IMR-90 (cell line): ENCODE measurements around the gene MAPK8IP3. TPM values are rescaled to one million over a fixed set of nuclear protein-coding genes. Genes with fewer than 3 reads are reported as not detected.

Source experiments
- ATAC-seq: fragments of 200-7000 bp; cut with Tn5 transposase; 2 replicates; pipeline ENCODE4 v1.9.1; 2020; ENCODE audit warnings: low read depth, mild to moderate bottlenecking, moderate library complexity
- BruUV-seq: library from RNA; stranded (reverse); fragments of 400-500 nt; replicated peaks from 2 replicates; lab custom pipeline; 2021; lab: Mats Ljungman, UMichigan
- CTCF ChIA-PET: fragments of 300-600 bp; formaldehyde crosslinking; extraction: SDS; loops from one replicate; lab custom pipeline; 2021; ENCODE audit warnings: antibody characterized with exemption; lab: Yijun Ruan, JAX
- POLR2A ChIA-PET: fragments of 300-600 bp; sonication (Branson Sonifier 250); formaldehyde crosslinking; loops from one replicate; lab custom pipeline; 2022; ENCODE audit warnings: antibody characterized with exemption; ENCODE audit not compliant: unreplicated experiment; lab: Charles Lee
- DNase-seq: peaks from one replicate; pipeline ENCODE4 v3.0.0; 2013
- H2AFZ ChIP-seq: replicated peaks from 2 replicates; pipeline ENCODE3; 2013; ENCODE audit warnings: low read length, mild to moderate bottlenecking; ENCODE audit not compliant: poor library complexity
- H2AK5ac ChIP-seq: 2 replicates; pipeline ENCODE4 v1.6.1; 2013; ENCODE audit warnings: low read depth, low read length, inconsistent platforms
- H2AK9ac ChIP-seq: replicated peaks from 2 replicates; pipeline ENCODE3; 2013; ENCODE audit warnings: mild to moderate bottlenecking, low read depth, low read length, moderate library complexity; ENCODE audit not compliant: poor library complexity
- H2BK120ac ChIP-seq: 2 replicates; pipeline ENCODE4 v1.6.1; 2013; ENCODE audit warnings: low read depth, low read length, inconsistent platforms
- H2BK15ac ChIP-seq: 3 replicates; pipeline ENCODE4 v1.6.1; 2013; ENCODE audit warnings: low read depth, low read length, inconsistent platforms
- H2BK20ac ChIP-seq: 2 replicates; pipeline ENCODE4 v1.6.1; 2013; ENCODE audit warnings: low read depth, mild to moderate bottlenecking, inconsistent platforms, low read length, moderate library complexity
- H2BK5ac ChIP-seq: 2 replicates; pipeline ENCODE4 v1.6.1; 2013; ENCODE audit warnings: mild to moderate bottlenecking, low read depth, low read length, inconsistent platforms; ENCODE audit not compliant: poor library complexity, severe bottlenecking
- H3K14ac ChIP-seq: replicated peaks from 2 replicates; pipeline ENCODE4 v1.6.1; 2013; ENCODE audit warnings: low read depth, low read length, inconsistent platforms
- H3K18ac ChIP-seq: 2 replicates; pipeline ENCODE4 v1.6.1; 2013; ENCODE audit warnings: low read depth, low read length, control low read depth
- H3K23ac ChIP-seq: 2 replicates; pipeline ENCODE4 v1.6.1; 2013; ENCODE audit warnings: low read depth, low read length, inconsistent platforms
- H3K27ac ChIP-seq: 2 replicates; pipeline ENCODE4 v1.5.1; 2013; ENCODE audit warnings: mild to moderate bottlenecking, control low read depth, low read length; ENCODE audit not compliant: insufficient read depth
- H3K27me3 ChIP-seq: 2 replicates; pipeline ENCODE4 v1.6.1; 2013; ENCODE audit warnings: low read length; ENCODE audit not compliant: control insufficient read depth, insufficient read depth
- H3K36me3 ChIP-seq: 2 replicates; pipeline ENCODE4 v1.6.1; 2013; ENCODE audit warnings: low read length, mixed read lengths; ENCODE audit not compliant: control insufficient read depth, insufficient read depth
- H3K4ac ChIP-seq: 2 replicates; pipeline ENCODE4 v1.6.1; 2013; ENCODE audit warnings: low read depth, low read length, inconsistent platforms
- H3K4me1 ChIP-seq: 2 replicates; pipeline ENCODE4 v1.6.1; 2013; ENCODE audit warnings: low read length, mixed read lengths; ENCODE audit not compliant: control insufficient read depth, insufficient read depth
- H3K4me2 ChIP-seq: 2 replicates; pipeline ENCODE4 v1.6.1; 2013; ENCODE audit warnings: low read depth, mild to moderate bottlenecking, control low read depth, low read length, moderate library complexity
- H3K4me3 ChIP-seq: 2 replicates; pipeline ENCODE4 v1.5.1; 2013; ENCODE audit warnings: low read depth, mild to moderate bottlenecking, control low read depth, low read length, moderate library complexity; ENCODE audit not compliant: insufficient read depth
- H3K56ac ChIP-seq: 2 replicates; pipeline ENCODE4 v1.6.1; 2013; ENCODE audit warnings: low read length, inconsistent platforms; ENCODE audit not compliant: insufficient read depth; ENCODE audit errors: extremely low read depth
- H3K79me1 ChIP-seq, 2 experiments: 2 replicates each; pipeline ENCODE4 v1.6.1; 2013; ENCODE audit warnings: low read length in 2 of 2, inconsistent platforms in 1 of 2, low read depth in 1 of 2
- H3K9ac ChIP-seq: 2 replicates; pipeline ENCODE4 v1.6.1; 2013; ENCODE audit warnings: low read depth, low read length, control low read depth
- H3K9me1 ChIP-seq: 2 replicates; pipeline ENCODE4 v1.6.1; 2013; ENCODE audit warnings: low read length, inconsistent platforms; ENCODE audit not compliant: insufficient read depth
- H3K9me3 ChIP-seq: 2 replicates; pipeline ENCODE4 v1.6.1; 2013; ENCODE audit warnings: low read length; ENCODE audit not compliant: control insufficient read depth, insufficient read depth
- H4K20me1 ChIP-seq: 2 replicates; pipeline ENCODE4 v1.6.1; 2013; ENCODE audit warnings: low read length, inconsistent platforms; ENCODE audit not compliant: insufficient read depth
- H4K5ac ChIP-seq: 2 replicates; pipeline ENCODE4 v1.6.1; 2013; ENCODE audit warnings: mild to moderate bottlenecking, low read depth, low read length, control low read depth
- H4K8ac ChIP-seq, 2 experiments: 2 replicates each; pipeline ENCODE4 v1.6.1; 2013; ENCODE audit warnings: low read depth in 2 of 2, low read length in 2 of 2, control low read depth in 1 of 2, inconsistent platforms in 1 of 2
- H4K91ac ChIP-seq: 2 replicates; pipeline ENCODE4 v1.6.1; 2013; ENCODE audit warnings: low read depth, low read length, inconsistent platforms; ENCODE audit not compliant: insufficient read depth
- ELK1 ChIP-seq: fragments of 150-350 bp; IDR thresholded peaks from 2 replicates; pipeline ENCODE4 v1.6.1; 2016; ENCODE audit warnings: low read depth, mild to moderate bottlenecking, low read length, moderate library complexity, borderline replicate concordance
- POLR2A ChIP-seq: IDR thresholded peaks from 2 replicates; pipeline ENCODE4 v1.6.1; 2012; ENCODE audit warnings: mild to moderate bottlenecking, low read depth, low read length
- RCOR1 ChIP-seq: IDR thresholded peaks from 2 replicates; pipeline ENCODE4 v1.6.1; 2012; ENCODE audit warnings: mild to moderate bottlenecking, low read length, improper control_type of control experiment; ENCODE audit not compliant: insufficient replicate concordance
- USF2 ChIP-seq: fragments of 150-350 bp; IDR thresholded peaks from 2 replicates; pipeline ENCODE4 v1.6.1; 2017; ENCODE audit warnings: mild to moderate bottlenecking, antibody characterized with exemption, low read length, low read depth
- WGBS, 2 experiments: methylation state at CpG; one replicate each; pipeline versions ENCODE4 v1.1.5 to v1.1.7; 2013; ENCODE audit warnings: missing lambda C conversion rate in 2 of 2; ENCODE audit not compliant: insufficient read length in 1 of 2; ENCODE audit errors: extremely low coverage in 2 of 2; 5-methylcytosine and 5-hydroxymethylcytosine counted together
- dilution Hi-C: fragments of 300-500 bp; cut with HindIII; formaldehyde crosslinking; loops from one replicate; pipeline ENCODE4 v1.14.3; 2018; ENCODE audit warnings: low sequenced_read_pairs; ENCODE audit not compliant: unreplicated experiment
- in situ Hi-C: fragments of 300-500 bp; cut with MboI; formaldehyde crosslinking; loops from 3 replicates; pipeline ENCODE4 v1.14.3; 2019; ENCODE audit warnings: low sequenced_read_pairs, inconsistent platforms, mixed read lengths
- intact Hi-C: fragments of 100-400 bp; cut with micrococcal nuclease; formaldehyde crosslinking; loops from 2 replicates; pipeline ENCODE4 v1.10.0; 2022
- polyA plus RNA-seq, 3 experiments: library from polyadenylated mRNA; depleted of rRNA; stranded (reverse); fragments of >200 nt; gene quantifications; 2 replicates each; pipeline ENCODE4 v1.2.3, GENCODE V29; 2012; ENCODE audit warnings: low replicate concordance in 1 of 3
- total RNA-seq: library from RNA; depleted of rRNA; stranded (reverse); fragments of >200 nt; gene quantifications from 2 replicates; pipeline ENCODE4 v1.2.3, GENCODE V29; 2012

Gene MAPK8IP3
- total and polyA plus RNA-seq, 2 of the 4 experiments (the other 2 are of a cell fraction): 17.0 to 69.1 TPM

GRCh38 chr16:1780677-1781072 is 74.7 kb downstream of the MAPK8IP3 start:
- ChIA-PET POLR2A (no interaction called here), CTCF (no interaction called here)
- Histone ChIP-seq H4K5ac (peak overlapping the region; percentile 41; the same call in 1 of the 2 replicates), H2AK5ac (no peak overlapping the region), H3K4me3 (no peak overlapping the region), H3K4ac (no peak overlapping the region), H3K9me3 (no peaks in the 10 kb centered on the region), H4K8ac (no peak overlapping the region), H3K23ac (no peak overlapping the region), H3K79me1 (peaks cover 17 to 57% of the 10 kb centered on the region in 2 experiments), H2AK9ac (no peak overlapping the region), H3K27me3 (no peaks in the 10 kb centered on the region), H2BK15ac (no peak overlapping the region), H3K9ac (no peak overlapping the region), H3K9me1 (peaks cover 7% of the 10 kb centered on the region; the same call in 1 of the 2 replicates), H2BK20ac (no peak overlapping the region), H2BK120ac (no peak overlapping the region), H3K36me3 (peaks cover 32% of the 10 kb centered on the region), H2BK5ac (no peak overlapping the region), H3K18ac (no peak overlapping the region), H4K20me1 (peaks cover 28% of the 10 kb centered on the region), H3K4me2 (no peak overlapping the region), H3K14ac (no peak overlapping the region), H3K4me1 (peaks cover 3% of the 10 kb centered on the region; the same call in 1 of the 2 replicates), H3K27ac (no peak overlapping the region), H4K91ac (no peak overlapping the region), H3K56ac (no peak overlapping the region), H2AFZ (no peak overlapping the region)
- DNase-seq (no peak), ATAC-seq (no peak)
- no peak for TF ChIP-seq POLR2A
- TF ChIP-seq USF2: no peak
- no peak for TF ChIP-seq RCOR1
- no peak for TF ChIP-seq ELK1
- 82% methylated on average over 2 of the region's 6 CpGs; no CpG with 5 or more reads in 1 of the 2 experiments for WGBS, 2 experiments
- dilution Hi-C loops (no loop called here), in situ Hi-C loops (no loop called here), intact Hi-C loops (loop anchor here (5.0 kb wide), 1 partner anchor 47 kb away; the partner anchor contains the start of genes FAHD1 and HAGH)
- BruUV-seq: no TSS peak
